MG63 (cell line): Measurements from ENCODE around the gene TMEM132C. TPM values are rescaled to one million over a fixed set of nuclear protein-coding genes. Genes with fewer than 3 reads are reported as not detected.
A peak's percentile ranks its signal among the peaks of the same experiment; 100 is the strongest.
"Not testable (repeated sequence)": the region's sequence is repeated elsewhere in the genome, so short reads cannot be mapped to it uniquely, and the experiment has no call there.

Experiments
- DNase-seq: peaks from one replicate; pipeline ENCODE4 v3.0.0-alpha.2; 2020
- H3K27me3 ChIP-seq: fragments of 250-450 bp; sonication (Bioruptor Pico); 2 replicates; pipeline ENCODE4 v1.5.1; 2020; ENCODE audit warnings: mild to moderate bottlenecking, moderate library complexity
- H3K36me3 ChIP-seq: fragments of 250-450 bp; sonication (Bioruptor Pico); 2 replicates; pipeline ENCODE4 v1.5.1; 2020; ENCODE audit warnings: mild to moderate bottlenecking, moderate library complexity
- H3K4me3 ChIP-seq: fragments of 250-450 bp; sonication (Bioruptor Pico); 2 replicates; pipeline ENCODE4 v1.5.1; 2020; ENCODE audit warnings: mild to moderate bottlenecking, moderate library complexity
- H3K9me3 ChIP-seq: fragments of 250-450 bp; sonication (Bioruptor Pico); 2 replicates; pipeline ENCODE4 v1.5.1; 2020; ENCODE audit warnings: mild to moderate bottlenecking, moderate library complexity
- total RNA-seq: library from RNA; depleted of rRNA; stranded (reverse); fragments of >200 nt; shearing (Covaris generic); gene quantifications from 2 replicates; pipeline ENCODE4 v1.2.3, GENCODE V29; 2014; ENCODE audit warnings: low replicate concordance

The TMEM132C gene
- total RNA-seq, 1 experiment from 2014 or later: not detected

DNA sequence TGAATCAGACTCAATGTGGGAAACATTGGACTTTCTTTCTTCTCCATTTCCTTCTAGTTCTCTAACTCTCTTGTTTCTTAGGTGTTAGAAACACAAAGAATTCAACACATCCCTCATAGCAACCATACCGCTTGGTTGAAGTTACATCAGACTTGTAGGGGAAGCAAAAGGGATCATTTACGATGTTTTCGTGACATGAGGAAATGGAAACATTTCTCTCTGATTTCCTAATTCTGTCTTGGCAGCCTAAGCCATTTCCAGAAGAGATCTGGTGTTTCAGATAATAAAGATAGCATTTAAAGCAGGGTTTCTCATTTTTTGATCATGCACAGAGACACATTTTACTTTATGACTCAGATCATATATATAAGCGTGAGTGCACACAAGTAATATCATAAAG, 202.0 kb downstream of the TMEM132C start:
- DNase-seq: no peak
- Histone ChIP-seq H3K36me3 (no peaks in the 10 kb centered on the region), H3K27me3 (no peaks in the 10 kb centered on the region), H3K9me3 (no peaks in the 10 kb centered on the region), H3K4me3 (no peak overlapping the region)

- Histone ChIP-seq H3K9me3 (no peaks in the 10 kb centered on the region), H3K4me3 (no peak overlapping the region), H3K27me3 (no peaks in the 10 kb centered on the region), H3K36me3 (no peaks in the 10 kb centered on the region)
- no peak for DNase-seq
These were observed 204.5 kb downstream of the TMEM132C start for GRCh38 chr12:128471491-128471890.

DNA sequence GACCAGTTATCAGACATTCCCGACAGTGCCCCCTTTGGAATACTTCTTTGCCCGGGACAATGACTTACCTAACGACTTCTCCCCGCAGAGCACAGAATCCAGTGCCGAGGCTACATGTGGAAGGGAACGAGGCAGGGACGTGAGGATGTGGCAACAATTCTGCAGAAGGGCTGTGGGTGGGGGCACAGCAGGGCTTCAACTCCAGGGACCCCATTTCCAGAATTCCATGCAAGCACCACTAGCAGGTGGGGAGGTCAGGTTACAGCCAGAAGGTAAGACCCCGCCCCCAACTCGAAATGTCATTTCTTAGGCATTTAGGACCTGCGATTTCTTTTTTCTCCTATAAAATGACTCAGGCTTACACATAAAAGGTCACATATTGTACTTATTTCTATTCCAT, 207.9 kb downstream of the TMEM132C start:
- H3K4me3 ChIP-seq: no peak overlapping the region
- DNase-seq: no peak
- H3K27me3 ChIP-seq: no peaks in the 10 kb centered on the region
- no peaks in the 10 kb centered on the region for H3K36me3 ChIP-seq
- H3K9me3 ChIP-seq: no peaks in the 10 kb centered on the region

DNA sequence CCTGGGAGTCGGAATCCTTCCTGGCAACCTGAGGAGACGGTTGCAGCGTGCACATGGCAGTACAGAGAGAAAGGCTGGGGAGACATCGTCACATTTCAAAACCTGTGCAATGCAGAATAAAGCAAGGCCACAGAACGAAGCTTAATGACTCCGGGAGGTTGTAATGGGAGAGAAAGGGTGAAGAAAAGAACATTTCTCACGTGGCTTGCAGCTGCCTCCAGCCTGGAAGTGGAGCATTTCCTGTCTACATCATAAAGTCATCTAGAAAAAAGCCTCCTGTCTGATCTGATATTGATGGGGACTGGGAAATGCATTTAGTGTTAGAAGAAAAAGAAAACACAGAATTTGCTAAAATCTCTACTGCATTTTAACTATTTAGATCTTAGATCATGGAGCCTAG, 209.3 kb downstream of the TMEM132C start:
- Histone ChIP-seq H3K9me3 (no peaks in the 10 kb centered on the region), H3K27me3 (no peaks in the 10 kb centered on the region), H3K4me3 (no peak overlapping the region), H3K36me3 (no peaks in the 10 kb centered on the region)
- no peak for DNase-seq

DNA sequence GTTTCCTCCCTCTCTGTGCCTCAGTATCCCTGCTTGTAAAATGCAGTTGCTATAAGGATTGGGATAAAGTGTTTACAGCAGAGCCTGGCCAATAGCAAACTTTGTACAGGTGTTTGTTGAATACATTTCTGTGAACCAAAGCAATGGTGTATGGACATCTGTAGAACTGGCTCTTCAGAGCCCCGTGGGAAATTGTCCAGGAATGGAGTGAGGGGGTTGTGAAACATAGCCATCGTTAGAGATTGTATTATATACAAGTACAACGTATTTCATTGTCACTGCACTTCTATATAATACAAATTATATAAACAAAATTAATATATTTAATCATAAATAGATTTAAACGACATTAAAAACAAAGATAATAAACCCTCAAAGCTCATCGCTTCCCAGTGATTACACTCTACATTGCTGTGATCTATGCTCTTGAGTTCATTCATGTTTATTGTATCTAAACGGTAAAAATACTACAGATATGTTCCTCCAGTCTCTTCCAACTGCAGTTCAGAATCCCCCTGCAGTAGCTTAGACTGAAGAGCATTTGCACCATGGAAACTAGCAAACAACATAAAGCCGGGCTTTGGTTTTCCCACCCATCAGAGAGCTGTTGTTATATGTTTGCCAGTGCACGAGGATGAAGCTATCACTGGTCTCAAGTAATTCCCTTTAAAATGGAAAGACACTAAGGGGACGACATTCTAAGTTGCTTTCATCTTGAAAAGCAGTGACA, 216.7 kb downstream of the TMEM132C start:
- Histone ChIP-seq H3K27me3 (no peaks in the 10 kb centered on the region), H3K9me3 (no peaks in the 10 kb centered on the region), H3K4me3 (no peak overlapping the region), H3K36me3 (no peaks in the 10 kb centered on the region)
- no peak for DNase-seq

DNA sequence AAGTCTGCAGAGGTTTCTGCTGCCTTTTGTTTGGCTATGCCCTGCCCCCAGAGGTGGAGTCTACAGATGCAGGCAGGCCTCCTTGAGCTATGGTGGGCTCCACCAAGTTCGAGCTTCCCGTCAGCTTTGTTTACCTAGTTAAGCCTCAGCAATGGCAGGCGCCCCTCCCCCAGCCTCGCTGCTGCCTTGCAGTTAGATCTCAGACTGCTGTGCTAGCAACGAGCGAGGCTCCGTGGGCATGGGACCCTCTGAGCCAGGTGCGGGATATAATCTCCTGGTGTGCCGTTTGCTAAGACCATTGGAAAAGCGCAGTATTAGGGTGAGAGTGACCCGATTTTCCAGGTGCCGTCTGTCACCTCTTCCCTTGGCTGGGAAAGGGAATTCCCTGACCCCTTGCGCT, 230.4 kb downstream of the TMEM132C start:
- H3K27me3 ChIP-seq, H3K36me3 ChIP-seq, H3K4me3 ChIP-seq, DNase-seq, H3K9me3 ChIP-seq: not testable (repeated sequence)

DNA sequence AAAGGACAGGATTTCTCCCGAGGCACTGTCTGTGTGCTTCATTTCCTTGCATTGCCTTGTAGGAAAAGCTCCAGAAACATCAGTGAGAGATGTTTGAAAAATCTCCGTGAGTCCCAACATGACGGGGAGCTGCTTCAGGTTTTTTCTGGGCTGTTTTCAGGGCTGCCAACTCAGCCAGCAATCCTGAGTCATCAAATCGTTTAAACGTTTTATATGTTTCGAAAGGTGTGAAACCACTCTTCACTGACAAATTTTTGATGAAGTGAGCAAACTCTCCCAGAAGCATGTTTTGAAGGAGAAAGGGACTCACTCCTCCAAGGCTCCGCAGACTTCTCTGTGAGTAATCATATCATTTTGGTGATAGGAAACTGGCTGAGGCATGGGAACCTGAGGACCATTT, 240.5 kb downstream of the TMEM132C start:
- H3K4me3 ChIP-seq: no peak overlapping the region
- no peaks in the 10 kb centered on the region for H3K36me3 ChIP-seq
- no peaks in the 10 kb centered on the region for H3K27me3 ChIP-seq
- DNase-seq: no peak
- H3K9me3 ChIP-seq: no peaks in the 10 kb centered on the region

- no peaks in the 10 kb centered on the region for H3K36me3 ChIP-seq
- no peak overlapping the region for H3K4me3 ChIP-seq
- no peaks in the 10 kb centered on the region for H3K27me3 ChIP-seq
- no peak for DNase-seq
- no peaks in the 10 kb centered on the region for H3K9me3 ChIP-seq
These were observed 242.2 kb downstream of the TMEM132C start for GRCh38 chr12:128509170-128509569.

- no peaks in the 10 kb centered on the region for H3K27me3 ChIP-seq
- no peaks in the 10 kb centered on the region for H3K36me3 ChIP-seq
- DNase-seq: peak; percentile 5
- H3K4me3 ChIP-seq: no peak overlapping the region
- no peaks in the 10 kb centered on the region for H3K9me3 ChIP-seq
These were observed 243.5 kb downstream of the TMEM132C start for GRCh38 chr12:128510511-128510910.

GRCh38 chr12:128513331-128513730, 246.4 kb downstream of the TMEM132C start:
- no peak overlapping the region for H3K4me3 ChIP-seq
- no peaks in the 10 kb centered on the region for H3K36me3 ChIP-seq
- no peaks in the 10 kb centered on the region for H3K9me3 ChIP-seq
- H3K27me3 ChIP-seq: no peaks in the 10 kb centered on the region
- DNase-seq: no peak

DNA sequence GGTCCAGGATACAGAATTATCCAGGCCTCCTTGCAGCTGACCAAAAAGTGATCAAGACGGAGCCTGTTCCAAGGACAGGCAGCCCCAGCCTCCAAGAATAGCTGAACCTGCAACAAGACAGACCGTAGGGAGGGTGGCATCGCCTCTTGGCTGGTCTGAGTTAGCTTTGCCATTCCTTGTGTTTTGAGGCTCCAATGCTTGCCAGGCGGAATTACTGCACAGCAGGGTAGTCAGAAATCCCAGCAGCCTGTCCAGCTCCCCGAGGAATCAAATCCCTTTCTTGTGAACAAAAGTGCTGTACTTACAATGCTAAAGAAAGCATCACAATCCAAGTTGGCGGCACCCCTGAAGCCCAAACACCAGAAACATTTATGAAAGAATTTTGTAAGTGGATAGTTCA, 246.9 kb downstream of the TMEM132C start:
- H3K4me3 ChIP-seq: no peak overlapping the region
- peak; percentile 2 for DNase-seq
- no peaks in the 10 kb centered on the region for H3K36me3 ChIP-seq
- H3K9me3 ChIP-seq: no peaks in the 10 kb centered on the region
- no peaks in the 10 kb centered on the region for H3K27me3 ChIP-seq

GRCh38 chr12:128518644-128519043, 251.7 kb downstream of the TMEM132C start:
- Histone ChIP-seq H3K9me3 (no peaks in the 10 kb centered on the region), H3K4me3 (no peak overlapping the region), H3K27me3 (no peaks in the 10 kb centered on the region), H3K36me3 (no peaks in the 10 kb centered on the region)
- no peak for DNase-seq

DNA sequence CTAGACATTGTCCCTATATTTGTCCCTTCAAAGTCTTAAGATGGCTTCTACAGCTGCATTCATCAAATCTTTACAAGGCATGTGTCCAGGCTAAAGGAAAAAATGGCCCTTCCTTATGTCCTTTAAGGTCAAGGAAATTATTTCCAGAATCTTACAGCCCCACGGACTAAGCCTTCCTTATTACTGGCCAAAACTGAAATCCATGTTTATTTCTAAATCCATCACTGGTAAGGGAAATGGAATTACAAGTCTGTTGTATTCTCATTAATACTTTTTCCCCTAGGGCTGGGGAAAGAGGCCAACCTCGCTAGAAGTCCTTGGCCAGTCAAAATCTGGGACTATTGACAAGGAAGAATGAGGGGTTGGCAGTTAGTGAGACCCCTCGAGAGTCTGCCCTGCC, 252.5 kb downstream of the TMEM132C start:
- H3K36me3 ChIP-seq: no peaks in the 10 kb centered on the region

DNA sequence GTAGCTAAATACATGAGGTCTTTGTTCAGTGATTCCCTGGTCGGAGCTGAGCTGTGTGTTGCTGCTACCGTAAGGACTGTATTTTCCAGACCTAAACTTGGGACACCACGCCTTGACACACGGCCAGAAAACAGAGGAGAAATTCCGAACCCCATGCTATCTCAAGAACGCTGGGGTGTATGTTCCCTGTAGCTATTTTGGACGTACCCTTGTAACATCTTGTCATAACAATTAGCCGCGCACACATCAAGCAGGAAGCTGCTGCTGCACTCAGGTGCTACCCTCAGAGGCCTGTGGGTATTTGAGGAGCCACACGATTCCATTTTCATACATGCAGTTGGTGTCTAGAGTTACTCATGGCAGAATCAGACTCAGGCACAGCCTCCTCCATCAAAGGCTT, 255.0 kb downstream of the TMEM132C start:
- DNase-seq: no peak
- Histone ChIP-seq H3K4me3 (no peak overlapping the region), H3K36me3 (no peaks in the 10 kb centered on the region), H3K9me3 (no peaks in the 10 kb centered on the region), H3K27me3 (no peaks in the 10 kb centered on the region)

More for the DNA sequence above, 252.5 kb downstream of the TMEM132C start:
- Histone ChIP-seq H3K27me3 (no peaks in the 10 kb centered on the region), H3K9me3 (no peaks in the 10 kb centered on the region), H3K4me3 (no peak overlapping the region)
- DNase-seq: no peak

- H3K4me3 ChIP-seq: no peak overlapping the region
- no peaks in the 10 kb centered on the region for H3K36me3 ChIP-seq
- no peak for DNase-seq
- no peaks in the 10 kb centered on the region for H3K27me3 ChIP-seq
- no peaks in the 10 kb centered on the region for H3K9me3 ChIP-seq
These were observed 257.5 kb downstream of the TMEM132C start for GRCh38 chr12:128524439-128524838.

- DNase-seq: no peak
- H3K9me3 ChIP-seq: no peaks in the 10 kb centered on the region
- no peak overlapping the region for H3K4me3 ChIP-seq
- no peaks in the 10 kb centered on the region for H3K27me3 ChIP-seq
- no peaks in the 10 kb centered on the region for H3K36me3 ChIP-seq
These were observed 264.2 kb downstream of the TMEM132C start for GRCh38 chr12:128531170-128531569.

GRCh38 chr12:128534906-128535305, 267.9 kb downstream of the TMEM132C start:
- Histone ChIP-seq H3K36me3 (no peaks in the 10 kb centered on the region), H3K9me3 (no peaks in the 10 kb centered on the region), H3K4me3 (no peak overlapping the region), H3K27me3 (no peaks in the 10 kb centered on the region)
- no peak for DNase-seq

GRCh38 chr12:128536810-128537209, 269.8 kb downstream of the TMEM132C start:
- DNase-seq: no peak
- Histone ChIP-seq H3K36me3 (no peaks in the 10 kb centered on the region), H3K27me3 (no peaks in the 10 kb centered on the region), H3K4me3 (no peak overlapping the region), H3K9me3 (no peaks in the 10 kb centered on the region)

DNA sequence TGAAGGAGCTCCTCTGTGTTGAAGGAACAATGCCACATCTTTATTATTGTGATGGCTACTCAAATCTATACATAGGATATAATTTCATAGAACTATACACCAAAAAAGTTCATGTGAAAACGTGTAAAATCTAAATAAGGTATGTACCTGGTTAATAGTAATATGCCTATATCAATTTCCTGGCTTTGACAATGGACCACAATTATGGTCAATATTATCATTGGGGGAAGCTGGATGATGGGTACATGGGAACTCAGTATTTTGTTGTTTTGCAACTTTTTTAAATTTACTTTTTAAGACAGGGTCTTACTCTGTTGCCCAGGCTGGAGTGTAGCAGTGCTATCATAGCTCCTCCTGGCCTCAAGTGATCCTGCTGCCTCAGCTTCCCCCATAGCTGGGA, 270.7 kb downstream of the TMEM132C start:
- no peaks in the 10 kb centered on the region for H3K27me3 ChIP-seq
- H3K4me3 ChIP-seq: no peak overlapping the region
- H3K9me3 ChIP-seq: no peaks in the 10 kb centered on the region
- no peaks in the 10 kb centered on the region for H3K36me3 ChIP-seq
- no peak for DNase-seq
